Activated CD4-positive, alpha-beta T cell treated with anti-CD3 and anti-CD28 coated beads, Interleukin-2, Interleukin-6, amounts not matched to agents 100 ng/mL and 50 ng/mL, durations not matched to agents 16 hours and 8 hours (primary cell): ENCODE measurements around the gene SSH2.
"Not testable (repeated sequence)": the region's sequence is repeated elsewhere in the genome, so short reads cannot be mapped to it uniquely, and the experiment has no call there.

Experiments
- DNase-seq: peaks from one replicate; pipeline ENCODE4 v3.0.0-alpha.2; 2020

Gene SSH2

DNA sequence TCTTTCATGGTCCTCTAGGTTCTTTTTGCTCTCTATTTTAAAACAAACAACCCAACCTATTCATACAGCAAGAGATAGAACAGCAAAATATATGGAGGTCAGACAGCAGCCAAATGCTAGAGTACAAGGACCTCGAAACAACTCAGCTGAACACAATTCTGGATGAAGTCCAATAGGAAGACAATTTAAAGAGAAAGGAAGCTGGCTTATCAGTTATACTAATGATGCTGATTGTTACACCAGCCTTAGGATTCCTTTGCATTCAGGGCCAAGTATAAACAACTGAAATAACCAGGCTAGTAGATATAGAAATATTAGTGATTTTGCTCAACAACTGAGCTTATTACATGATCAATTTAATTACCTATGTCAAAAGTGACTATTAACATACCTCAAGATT lies 2.5 kb downstream of the SSH2 start:
- DNase-seq, result no peak

GRCh38 chr17:29924786-29925185 lies 5.2 kb downstream of the SSH2 start:
- DNase-seq, result no peak

DNA sequence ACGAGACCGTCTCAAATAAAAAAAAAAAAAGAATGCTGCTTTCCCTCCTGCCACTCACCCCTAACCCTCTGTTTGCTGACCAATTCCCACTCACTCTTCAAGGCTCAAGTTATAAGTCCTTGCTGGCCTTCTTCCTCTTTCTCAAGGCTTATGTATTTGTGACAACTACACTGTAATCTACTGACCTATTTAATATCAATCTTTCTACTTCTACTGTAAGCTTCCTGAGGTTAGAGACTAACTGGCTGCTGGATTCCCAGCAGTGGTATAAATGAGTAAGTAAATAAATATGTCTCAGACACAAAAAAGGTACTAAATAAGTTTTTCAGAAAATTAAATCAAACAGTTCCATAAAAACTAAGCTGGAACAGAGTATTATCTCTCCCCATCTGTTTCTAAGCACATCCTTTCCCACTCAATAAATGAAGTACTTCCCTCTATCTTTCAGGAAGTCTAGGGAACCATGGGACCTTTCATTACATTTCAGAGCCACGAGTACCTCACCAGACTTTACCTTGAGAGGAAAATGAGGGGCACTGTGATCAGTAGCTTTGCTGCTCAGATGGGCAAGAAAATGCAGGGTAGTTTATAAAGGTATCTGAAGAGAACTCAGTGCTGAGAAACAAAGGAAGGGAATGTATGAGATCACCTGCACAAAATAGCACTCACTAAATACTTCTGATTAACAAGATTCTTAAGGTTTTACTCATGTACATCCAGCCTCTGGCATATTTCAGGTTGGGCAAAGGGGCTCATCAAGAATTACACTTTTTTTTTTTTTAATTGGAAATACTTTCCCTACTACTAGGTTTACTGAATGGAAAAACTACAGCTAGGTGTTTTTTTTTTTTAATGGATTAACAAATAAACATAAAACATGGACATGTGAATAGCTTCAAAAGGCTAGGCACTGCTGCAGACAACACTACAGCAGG lies 10.8 kb downstream of the SSH2 start:
- no peak for DNase-seq

- DNase-seq, result no peak
Measured at GRCh38 chr17:29918016-29918415, 12.0 kb downstream of the SSH2 start.

DNA sequence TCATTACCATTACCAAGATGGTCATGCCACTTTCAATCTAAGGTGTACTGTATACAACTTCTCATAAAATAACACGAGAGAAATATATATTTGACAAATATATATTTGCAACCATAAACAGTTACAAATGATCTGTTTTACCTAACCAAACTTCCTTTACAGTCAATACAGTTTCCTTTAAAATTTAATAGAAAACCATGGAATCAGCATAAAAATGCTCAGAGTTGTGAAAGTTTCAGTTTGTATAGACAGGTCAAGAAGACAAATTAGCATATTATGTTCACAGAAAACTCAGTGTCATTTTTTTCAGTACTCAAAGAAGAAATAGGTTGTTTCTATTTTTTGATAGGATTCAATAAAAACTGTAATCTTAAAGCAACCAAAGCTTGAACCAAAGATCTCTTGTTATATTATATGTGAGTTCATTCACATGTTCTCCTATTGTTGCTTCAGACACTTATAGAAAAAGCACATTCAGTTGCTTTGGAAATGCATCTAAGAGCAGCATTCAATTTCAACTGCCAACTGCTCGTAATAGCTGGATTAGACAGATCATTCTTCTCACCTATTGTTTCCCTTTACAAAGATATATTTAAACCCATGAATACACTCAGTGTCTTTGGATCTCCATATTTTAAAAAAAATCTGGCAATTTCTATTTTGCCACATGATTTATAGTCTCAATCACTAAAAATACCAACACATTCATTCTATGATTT lies 15.1 kb downstream of the SSH2 start:
- DNase-seq, result no peak

DNA sequence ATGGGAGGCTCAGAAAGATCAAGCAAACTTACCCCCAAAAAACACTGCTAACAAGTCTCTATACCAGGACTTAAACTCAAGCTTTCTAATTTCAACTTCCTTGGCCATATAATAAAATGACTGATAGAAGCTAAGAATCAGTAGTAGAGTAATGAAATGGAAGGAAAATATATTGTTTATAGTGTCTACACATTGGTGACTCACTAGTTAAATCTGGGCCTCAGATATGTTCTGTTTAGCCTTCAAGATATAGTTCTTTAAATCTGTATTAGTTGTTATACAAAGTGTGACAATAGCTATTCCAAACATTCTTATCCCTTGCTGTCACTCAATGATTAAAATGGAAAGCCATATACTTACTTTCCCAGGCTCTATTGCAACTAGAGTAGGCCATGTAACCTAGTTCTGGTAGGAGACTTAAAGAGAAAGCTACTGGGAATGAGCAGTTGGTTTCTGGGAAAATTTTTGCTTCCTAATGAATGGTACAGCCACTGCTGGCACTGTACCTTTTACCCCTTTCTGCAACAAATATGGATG lies 18.3 kb downstream of the SSH2 start:
- no peak for DNase-seq

GRCh38 chr17:29909236-29910003 lies 20.6 kb downstream of the SSH2 start:
- no peak for DNase-seq

DNA sequence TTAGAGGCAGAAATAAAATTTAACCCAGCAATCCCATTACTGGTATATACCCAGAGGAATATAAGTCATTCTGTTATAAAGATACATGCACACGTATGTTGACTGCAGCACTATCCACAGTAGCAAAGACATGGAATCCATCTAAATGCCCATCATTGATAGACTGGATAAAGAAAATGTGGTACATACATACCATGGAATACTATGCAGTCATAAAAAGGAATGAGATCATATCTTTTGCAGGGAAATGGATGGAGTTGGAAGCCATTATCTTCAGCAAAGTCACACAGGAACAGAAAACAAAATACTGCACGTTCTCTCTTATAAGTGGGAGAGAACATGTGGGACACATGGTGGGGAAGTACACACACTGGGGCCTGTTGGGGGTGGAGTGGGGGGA lies 23.1 kb downstream of the SSH2 start:
- no peak for DNase-seq

DNA sequence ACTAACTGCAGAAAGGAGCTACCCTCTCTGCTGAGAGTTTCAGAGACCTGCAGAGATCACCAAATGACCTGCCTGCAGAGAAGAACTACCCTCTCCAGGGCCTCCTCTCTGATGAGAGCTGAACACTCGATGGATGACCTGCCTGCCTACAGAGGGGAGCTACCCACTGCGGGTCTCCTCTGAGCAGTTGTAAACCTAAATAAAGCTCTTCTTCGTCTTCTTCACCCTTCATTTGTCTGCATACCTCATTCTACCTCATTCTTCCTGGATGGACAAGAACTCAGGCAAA lies 24.2 kb downstream of the SSH2 start:
- no peak for DNase-seq

DNA sequence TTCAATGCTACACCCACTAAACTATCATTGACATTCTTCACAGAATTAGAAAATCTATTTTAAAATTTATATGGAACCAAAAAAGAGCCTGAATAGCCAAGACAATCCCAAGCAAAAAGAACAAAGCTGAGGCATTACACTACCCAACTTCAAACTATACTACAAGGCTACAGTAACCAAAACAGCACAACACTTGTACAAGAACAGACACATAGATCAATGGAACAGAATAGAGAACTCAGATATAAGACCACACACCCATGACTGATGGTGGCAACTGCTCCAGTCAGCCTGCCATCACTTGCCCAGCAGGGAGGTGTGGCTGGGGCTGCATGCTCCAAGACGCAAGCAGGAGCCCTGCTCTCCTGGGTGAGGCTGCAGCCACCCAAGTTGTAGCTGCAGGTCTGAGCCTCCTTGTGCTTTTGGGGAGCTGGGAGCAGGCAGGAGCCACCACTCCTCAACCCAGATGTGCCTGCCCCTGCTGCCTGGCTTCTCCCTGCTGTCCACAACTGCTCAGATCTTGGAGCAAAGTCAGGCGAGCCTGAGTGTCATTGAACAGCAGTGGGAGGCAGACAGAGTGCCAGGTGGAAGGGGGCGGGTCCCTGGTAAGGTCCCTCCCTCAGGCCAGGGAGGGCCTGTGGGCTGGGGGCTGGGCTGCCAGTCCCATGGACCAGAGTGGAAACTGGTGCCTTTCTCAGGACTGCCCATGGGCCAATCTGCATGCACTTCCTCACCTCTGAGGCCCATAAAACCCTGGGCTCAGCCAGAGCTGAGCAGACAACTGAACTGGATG lies 24.7 kb downstream of the SSH2 start:
- no peak for DNase-seq

DNA sequence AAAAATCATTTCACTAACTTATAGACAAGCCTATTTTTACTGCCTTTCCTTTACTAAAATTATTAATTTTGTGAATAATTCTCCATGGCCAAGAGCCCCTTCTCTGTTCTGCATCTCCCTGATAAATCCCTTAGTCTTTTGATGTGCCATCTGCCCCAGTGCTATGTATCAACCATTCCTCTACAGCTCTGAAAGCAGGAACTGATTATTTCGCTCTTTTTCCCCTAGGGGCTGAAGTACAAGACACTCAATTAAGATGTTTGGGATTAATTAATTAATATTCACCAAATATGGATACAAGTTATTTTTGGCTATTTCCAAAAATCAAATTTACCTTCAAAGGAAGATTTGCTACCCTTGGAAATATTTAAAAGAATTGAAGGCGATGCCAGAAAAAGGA lies 26.6 kb downstream of the SSH2 start:
- DNase-seq, result no peak

DNA sequence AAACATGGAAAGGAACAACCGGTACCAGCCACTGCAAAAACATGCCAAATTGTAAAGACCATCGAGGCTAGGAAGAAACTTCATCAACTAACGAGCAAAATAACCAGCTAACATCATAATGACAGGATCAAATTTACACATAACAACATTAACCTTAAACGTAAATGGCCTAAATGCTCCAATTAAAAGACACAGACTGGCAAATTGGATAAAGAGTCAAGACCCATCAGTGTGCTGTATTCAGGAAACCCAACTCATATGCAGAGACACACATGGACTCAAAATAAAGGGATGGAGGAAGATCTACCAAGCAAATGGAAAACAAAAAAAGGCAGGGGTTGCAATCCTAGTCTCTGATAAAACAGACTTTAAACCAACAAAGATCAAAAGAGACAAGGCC lies 32.9 kb downstream of the SSH2 start:
- DNase-seq, result not testable (repeated sequence)

GRCh38 chr17:29892201-29892600 lies 37.8 kb downstream of the SSH2 start:
- DNase-seq, result no peak

DNA sequence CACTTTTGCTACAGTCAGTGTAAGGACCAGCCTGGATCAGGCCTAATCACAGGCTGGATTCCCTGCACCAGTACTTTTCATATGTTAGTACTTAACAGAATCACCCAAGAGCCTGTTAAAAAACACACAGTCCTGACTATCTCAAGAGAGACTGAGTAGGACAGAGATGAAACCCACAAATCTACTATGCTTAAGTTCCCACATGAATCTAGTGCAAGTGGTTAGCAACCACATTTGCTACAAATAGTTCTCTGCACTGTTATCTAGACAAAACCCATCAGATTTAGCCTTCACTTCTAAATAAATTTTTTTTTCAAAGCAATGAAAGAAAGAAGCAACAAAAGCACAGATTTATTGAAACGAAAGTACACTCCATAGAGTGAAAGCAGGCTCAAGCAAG lies 38.9 kb downstream of the SSH2 start:
- no peak for DNase-seq

GRCh38 chr17:29885031-29885640 lies 44.9 kb downstream of the SSH2 start:
- no peak for DNase-seq

GRCh38 chr17:29883497-29883896 lies 46.5 kb downstream of the SSH2 start:
- no peak for DNase-seq

DNA sequence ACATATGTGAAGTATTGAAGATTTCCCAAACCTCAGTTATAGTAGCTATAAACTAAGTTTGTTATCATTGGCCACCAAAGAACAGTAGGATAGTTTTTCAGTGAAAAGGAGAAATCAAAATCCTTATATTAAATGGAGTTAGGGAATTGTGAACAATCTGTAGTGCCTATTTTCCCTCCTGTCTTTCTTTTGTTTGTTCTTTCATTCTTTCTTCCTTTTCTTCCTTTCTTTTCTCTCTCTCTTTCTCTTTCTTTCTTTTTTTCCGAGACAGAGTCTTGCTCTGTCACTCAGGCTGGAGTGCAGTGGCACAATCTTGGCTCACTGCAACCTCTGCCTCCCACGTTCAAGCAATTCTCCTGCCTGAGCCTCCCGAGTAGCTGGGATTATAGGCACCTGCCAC lies 48.8 kb downstream of the SSH2 start:
- no peak for DNase-seq

GRCh38 chr17:29880031-29880430 lies 50.0 kb downstream of the SSH2 start:
- no peak for DNase-seq

DNA sequence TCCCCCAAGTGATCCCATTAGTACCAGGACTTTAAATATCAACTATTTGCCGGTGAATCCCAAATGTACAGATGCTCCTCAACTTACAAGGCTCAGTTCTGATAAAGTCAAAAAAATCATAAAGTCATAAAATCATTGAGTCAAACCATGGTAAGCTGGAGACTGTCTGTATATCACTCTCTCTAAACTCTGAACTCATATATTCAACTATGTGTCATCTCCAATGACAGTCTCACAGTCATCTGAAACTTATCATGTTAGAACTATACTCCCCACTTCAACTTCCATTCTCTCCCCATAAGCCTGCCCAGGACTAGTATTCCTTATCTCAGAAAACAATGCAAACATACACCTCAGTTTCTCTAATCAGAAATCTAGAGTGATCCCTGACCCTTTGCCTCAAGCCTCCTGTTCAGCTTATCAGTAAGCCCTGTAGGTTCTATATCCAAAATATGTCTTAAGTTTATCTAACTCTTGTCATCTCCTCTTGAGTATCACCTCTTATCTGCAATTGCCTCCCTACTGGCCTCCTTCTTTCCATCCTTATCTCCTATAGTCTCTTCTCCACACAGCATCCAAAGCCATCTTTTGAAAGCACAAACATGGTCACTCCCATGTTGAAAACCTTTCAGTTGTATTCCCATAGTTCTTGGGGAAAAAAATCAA lies 55.0 kb downstream of the SSH2 start:
- no peak for DNase-seq

DNA sequence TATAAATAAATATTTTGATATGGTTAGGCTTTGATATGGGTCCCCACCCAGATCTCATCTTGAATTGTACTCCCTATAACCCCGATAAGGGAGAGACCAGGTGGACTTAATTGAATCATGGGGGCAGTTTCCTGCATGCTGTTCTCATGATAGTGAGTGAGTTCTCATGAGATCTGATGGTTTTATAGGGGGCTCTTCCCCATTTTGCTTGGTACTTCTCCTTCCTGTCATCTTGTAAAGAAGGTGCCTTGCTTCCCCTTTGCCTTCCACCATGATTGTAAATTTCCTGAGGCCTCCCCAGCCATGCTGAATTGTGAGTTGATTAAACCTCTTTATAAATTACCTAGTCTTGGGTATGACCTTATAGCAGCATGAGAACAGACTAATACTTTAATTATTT lies 55.7 kb downstream of the SSH2 start:
- not testable (repeated sequence) for DNase-seq

- no peak for DNase-seq
Measured at GRCh38 chr17:29873476-29873875, 56.6 kb downstream of the SSH2 start.
